Thyroid gland (tissue), 4 donors: ENCODE data around the gene ACTN2.

Experiments used
- POLR2A ChIP-seq, 2 donors: fragments of 450-650 bp; IDR thresholded peaks; one replicate each; pipeline ENCODE4 v1.6.1; 2017; ENCODE audit warnings: antibody characterized with exemption in 2 of 2, mild to moderate bottlenecking in 2 of 2, moderate library complexity in 1 of 2
- TF ChIP-seq, protein P1 (sequence below), 6 experiments: fragments of 200-600 bp in 3 of 6; fragments of 450-650 bp in 3 of 6; sonication (generic) in 3 of 6; IDR thresholded peaks; one replicate each; pipeline ENCODE4 v1.5.1; 2016 to 2019; ENCODE audit warnings: antibody characterized with exemption in 6 of 6, mild to moderate bottlenecking in 2 of 6, inconsistent platforms in 1 of 6, moderate library complexity in 1 of 6

DNA sequence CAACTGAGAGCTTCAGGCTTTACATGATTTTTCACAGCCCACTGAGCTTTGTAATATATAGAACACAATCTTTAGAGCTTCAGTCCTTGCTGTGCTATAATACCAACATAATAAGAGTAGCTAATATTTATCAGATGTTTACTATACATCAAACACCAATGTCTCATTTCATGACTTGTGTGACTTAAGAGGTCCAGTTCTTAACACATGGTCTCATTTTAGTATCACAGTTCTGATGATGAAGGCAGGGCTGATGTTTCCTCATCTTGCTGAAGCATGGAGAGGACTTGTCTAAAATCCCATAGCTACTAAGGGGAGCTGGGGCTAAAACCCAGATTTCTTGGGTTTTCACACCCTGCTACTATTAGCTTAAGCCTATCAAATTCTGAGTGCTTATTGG lies 114.3 kb downstream of the ACTN2 start:
- TF ChIP-seq, protein P1, sequence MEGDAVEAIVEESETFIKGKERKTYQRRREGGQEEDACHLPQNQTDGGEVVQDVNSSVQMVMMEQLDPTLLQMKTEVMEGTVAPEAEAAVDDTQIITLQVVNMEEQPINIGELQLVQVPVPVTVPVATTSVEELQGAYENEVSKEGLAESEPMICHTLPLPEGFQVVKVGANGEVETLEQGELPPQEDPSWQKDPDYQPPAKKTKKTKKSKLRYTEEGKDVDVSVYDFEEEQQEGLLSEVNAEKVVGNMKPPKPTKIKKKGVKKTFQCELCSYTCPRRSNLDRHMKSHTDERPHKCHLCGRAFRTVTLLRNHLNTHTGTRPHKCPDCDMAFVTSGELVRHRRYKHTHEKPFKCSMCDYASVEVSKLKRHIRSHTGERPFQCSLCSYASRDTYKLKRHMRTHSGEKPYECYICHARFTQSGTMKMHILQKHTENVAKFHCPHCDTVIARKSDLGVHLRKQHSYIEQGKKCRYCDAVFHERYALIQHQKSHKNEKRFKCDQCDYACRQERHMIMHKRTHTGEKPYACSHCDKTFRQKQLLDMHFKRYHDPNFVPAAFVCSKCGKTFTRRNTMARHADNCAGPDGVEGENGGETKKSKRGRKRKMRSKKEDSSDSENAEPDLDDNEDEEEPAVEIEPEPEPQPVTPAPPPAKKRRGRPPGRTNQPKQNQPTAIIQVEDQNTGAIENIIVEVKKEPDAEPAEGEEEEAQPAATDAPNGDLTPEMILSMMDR (IDR thresholded peaks at IDR 0.05) = no peak
- TF ChIP-seq POLR2A (IDR thresholded peaks at IDR 0.05) = no peak
